Brain pericyte (primary cell): ENCODE data around the gene ARMC3.
"Not testable (repeated sequence)": the region's sequence is repeated elsewhere in the genome, so short reads cannot be mapped to it uniquely, and the experiment has no call there.

ENCODE experiments used
- DNase-seq: peaks from one replicate; pipeline ENCODE4 v3.0.0-alpha.2; 2012; ENCODE audit warnings: low read depth, low spot score

ARMC3 gene

DNA sequence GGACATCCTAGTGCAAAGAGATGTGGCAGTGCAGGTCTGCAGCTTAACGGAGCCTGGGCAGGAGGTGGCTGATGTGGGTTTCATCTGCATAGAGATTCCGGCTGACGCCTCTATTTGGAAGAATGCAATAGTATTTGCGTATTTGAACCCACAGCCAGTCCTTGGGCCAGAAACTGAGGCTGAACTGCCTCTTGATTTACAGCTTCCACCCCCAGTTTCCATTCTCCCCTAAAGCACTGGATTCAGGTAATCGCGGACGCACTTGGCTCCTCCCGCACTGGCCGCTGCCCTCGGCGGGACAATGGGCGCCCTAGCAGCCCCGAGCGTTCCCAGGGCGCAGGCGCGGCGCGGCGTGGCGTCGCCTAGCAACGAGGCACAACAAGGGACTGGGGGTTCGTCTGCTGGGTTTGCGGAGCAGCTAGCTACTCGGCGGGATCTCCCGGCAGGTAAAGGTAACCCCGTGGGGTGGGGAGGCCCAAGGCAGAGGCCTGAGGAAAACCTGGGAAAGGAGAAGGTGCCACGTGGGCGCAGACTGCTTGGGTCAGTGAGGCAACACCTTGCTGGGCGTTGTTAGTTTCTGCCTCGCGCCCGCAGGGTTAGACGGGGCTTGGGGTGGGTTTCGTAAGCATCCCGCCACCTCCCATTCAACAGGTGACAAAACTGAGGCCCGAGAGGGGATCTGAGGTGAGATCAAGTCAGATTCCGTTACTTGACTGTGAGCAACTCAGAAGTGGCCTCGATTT, at the start of gene ARMC3:
ARMC3 (plus strand) TSS at position 393 of the 743 bp plus-strand sequence. CDS start 3,944 bp downstream, outside the sequence.
- no peak for DNase-seq

DNA sequence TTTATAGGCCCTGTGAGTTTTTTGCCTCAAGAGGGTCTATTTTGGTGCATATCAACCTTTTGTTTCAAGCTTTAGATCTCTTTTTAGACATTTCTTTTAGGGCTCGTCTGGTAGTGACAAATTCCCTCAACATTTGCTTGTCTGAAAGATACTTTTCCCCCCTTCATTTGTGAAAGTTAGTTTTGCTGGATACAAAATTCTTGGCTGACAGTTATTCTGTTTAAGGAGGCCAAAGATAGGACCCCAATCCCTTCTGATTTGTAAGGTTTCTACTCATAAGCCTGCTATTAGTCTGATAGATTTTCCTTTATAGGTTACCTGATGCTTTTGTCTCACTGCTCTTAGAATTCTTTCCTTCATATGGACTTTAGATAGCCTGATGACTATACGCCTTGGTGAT, 36.1 kb upstream of the ARMC3 start:
- DNase-seq: no peak

DNA sequence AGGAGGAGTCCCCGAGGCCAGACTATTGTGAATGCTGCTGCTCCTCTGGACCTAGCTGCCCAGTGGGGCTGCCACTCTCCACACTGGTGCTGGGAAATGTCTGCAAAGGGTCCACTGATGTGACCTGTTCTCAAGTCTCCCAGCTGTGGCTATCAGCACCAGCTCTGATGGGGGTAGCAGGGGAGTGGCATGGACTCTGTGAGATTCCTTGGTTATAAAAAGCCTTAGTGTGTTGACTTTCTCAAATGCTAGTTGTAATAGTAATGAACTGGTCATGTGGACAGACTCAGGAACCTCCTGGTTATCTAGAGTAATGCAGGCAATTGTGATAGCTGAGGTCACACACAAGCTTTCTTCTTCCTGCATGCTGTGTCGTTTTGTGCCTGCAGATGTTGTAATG, 34.1 kb upstream of the ARMC3 start:
- DNase-seq: no peak

- no peak for DNase-seq
These were observed 33.1 kb upstream of the ARMC3 start for GRCh38 chr10:22894714-22895113.

GRCh38 chr10:22895252-22895651, 32.6 kb upstream of the ARMC3 start:
- no peak for DNase-seq

- no peak for DNase-seq
These were observed 30.5 kb upstream of the ARMC3 start for GRCh38 chr10:22897371-22897770.

GRCh38 chr10:22899307-22899706, 28.5 kb upstream of the ARMC3 start:
- no peak for DNase-seq

DNA sequence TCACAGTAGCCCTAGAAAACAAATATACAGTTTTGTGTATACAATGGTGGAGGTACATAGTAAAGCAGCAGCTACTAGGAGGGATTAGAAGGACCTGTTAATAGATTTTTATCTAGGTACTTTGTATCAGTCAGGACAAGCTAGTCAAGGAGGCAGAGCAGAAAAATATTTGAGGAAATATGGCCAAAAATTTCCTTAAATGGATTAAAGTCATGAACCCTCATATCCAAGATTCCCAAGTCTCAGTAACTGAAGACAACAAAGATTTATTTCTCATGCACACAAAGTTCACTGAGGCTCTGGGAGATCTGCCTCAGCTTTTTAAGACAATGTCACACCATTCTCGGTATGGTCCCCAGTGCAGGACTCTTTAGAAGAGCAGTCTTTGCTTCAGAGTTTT, 28.1 kb upstream of the ARMC3 start:
- DNase-seq: no peak

DNA sequence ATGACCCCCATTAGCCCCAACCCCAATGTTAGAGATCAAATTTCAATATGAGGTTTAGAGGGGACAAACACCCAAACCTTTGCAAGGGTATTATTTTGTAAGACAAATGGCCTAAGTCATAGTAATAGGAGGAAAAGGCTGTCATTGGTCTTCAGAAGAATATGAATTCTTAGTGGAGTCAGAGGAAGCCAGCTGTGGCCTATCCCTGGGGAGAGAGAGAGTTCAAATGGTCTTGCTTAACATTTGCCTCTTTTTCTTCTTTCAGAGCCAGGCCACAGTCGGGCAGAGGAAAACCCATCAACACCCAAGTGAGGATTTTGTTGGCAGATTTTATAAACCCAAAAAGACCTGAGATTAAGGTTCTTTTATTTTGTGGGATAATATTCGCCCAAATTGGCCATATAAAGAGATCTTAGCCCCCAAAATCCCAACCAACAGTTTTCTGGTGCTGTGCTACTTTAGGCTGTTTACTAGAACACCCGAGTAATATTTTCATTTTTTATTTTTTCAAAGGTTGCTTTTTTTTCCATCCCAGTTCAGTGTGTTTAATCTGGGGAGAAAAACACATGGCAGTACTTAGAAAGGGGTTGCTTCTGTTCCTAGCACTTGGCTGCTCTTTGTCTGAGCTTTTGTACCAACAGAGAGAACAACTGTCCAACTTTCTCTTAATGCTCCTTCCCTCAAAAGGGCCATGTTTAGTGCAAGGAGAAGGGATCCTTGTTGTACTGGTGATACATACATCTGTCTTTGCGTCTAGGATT, 26.8 kb upstream of the ARMC3 start:
- no peak for DNase-seq

DNA sequence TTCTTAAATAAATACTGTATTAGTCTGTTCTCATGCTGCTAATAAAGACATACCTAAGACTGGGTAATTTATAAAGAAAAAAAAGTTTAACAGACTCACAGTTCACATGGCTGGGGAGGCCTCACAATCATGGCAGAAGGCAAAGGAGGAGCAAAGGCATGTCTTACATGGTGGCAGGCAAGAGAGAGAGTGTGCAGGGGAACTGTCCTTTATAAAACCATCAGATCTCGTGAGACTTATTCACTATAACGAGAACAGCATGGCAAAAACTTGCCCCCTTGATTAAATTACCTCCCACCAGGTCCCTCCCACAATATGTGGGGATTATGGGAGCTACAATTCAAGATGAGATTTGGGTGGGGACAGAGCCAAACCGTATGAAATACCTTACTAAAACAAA, 25.7 kb upstream of the ARMC3 start:
- DNase-seq: not testable (repeated sequence)

DNA sequence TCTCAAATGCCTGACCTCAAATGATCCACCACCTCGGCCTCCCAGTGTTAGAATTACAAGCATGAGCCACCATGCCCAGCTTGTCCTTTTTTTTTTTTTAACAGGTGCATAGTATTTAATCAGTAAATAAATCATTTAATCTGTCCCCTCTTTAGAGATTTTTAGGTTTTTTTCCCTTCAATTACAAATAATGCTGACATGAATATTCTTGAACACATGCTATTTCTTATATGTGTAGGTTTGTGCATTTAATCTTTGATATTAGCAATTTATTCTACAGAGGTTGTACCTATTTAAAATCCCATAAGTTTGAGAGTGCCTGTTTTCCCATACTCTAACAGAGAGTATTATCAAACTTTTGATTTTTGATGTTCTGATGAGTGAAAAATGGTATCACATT, 24.2 kb upstream of the ARMC3 start:
- no peak for DNase-seq

- no peak for DNase-seq
These were observed 21.1 kb upstream of the ARMC3 start for GRCh38 chr10:22906767-22907166.

DNA sequence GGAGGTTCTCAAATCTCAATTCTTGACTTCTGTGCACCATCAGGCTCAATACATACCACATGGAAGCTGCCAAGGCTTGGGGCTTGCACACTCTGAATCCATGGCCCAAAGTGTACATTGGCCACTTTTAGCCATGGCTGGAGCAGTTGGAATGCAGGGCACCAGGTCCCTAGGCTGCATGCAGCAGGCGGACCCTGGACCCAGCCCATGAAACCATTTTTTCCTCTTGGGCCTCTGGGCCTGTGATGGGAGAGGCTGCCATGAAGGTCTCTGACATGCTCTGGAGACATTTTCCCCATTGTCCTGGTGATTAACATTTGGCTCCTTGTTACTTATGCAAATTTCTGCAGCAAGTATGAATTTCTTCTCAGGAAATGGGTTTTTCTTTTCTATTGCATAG, 19.0 kb upstream of the ARMC3 start:
- DNase-seq: no peak

DNA sequence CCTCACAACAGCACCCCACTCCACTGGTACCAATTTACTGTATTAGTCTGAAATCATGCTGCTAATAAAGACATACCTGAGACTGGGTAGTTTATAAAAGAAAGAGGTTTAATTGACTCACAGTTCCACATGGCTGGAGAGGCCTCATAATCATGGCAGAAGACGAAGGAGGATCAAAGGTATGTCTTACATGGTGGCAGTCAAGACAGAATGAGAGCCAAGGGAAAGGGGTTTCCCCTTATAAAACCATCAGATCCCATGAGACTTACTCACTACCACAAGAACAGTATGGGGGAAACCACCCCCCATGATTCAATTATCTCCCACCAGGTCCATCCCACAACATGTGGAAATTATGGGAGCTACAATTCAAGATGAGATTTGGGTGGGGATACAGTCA, 18.2 kb upstream of the ARMC3 start:
- not testable (repeated sequence) for DNase-seq

DNA sequence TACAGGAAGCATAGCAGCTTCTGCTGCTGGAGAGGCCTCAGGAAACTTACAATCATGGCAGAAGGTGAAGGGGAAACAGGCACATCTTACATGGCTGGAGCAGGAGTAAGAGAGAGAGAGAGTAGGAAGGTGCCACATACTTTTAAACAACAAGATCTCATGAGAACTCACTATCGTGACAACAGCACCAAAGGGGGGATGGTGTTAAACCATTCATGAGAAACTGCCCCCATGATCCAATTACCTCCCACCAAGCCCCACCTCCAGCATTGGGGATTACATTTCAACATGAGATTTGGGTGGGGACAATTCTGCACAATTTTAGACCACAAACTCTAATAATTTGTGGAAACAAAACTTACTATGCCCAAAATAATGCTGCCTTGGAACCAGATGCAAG, 16.8 kb upstream of the ARMC3 start:
- no peak for DNase-seq

DNA sequence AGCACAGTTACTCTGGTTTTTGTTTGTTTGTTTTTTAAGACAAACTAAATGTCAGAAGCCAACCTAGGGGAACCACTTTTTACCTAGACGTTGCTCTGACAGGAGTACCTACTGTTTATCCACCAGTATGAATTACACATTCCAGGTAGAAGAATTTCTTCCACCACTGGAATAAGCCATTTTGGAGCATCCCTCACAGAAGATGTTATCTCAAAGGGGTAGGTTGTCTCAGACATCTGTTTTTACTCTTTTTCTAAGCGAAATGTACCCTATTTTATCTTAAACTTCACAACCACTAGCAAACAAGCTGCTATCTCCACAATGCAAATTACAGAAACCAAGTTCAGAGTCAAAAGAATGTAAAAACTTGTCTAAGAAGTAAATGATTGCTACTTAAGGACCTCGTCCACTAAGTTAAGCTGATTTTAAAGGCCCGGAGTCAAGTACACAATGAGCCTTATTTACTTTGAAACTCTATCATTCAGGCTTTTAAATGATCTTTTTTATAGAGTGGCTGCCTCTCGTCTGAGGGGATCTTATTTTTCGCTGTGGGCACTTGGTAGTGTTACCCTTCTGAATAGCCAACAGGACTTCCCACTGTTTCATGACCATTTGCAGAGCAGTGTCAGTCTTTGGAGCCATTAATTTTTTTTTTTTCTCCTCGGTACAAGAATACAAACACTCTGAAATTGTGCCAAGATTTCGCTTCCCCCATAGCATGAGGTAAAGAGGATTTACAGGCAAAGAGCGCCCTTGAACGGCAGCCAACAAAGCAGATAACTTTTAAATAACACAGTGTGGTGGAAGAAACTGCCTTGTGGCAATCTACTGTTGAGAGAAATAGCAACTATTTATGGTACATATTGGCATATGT, 15.7 kb upstream of the ARMC3 start:
- no peak for DNase-seq

GRCh38 chr10:22912763-22913384, 15.0 kb upstream of the ARMC3 start:
- no peak for DNase-seq

- DNase-seq: no peak
These were observed 14.3 kb upstream of the ARMC3 start for GRCh38 chr10:22913474-22914092.

- DNase-seq: no peak
These were observed 12.5 kb upstream of the ARMC3 start for GRCh38 chr10:22915314-22915713.

DNA sequence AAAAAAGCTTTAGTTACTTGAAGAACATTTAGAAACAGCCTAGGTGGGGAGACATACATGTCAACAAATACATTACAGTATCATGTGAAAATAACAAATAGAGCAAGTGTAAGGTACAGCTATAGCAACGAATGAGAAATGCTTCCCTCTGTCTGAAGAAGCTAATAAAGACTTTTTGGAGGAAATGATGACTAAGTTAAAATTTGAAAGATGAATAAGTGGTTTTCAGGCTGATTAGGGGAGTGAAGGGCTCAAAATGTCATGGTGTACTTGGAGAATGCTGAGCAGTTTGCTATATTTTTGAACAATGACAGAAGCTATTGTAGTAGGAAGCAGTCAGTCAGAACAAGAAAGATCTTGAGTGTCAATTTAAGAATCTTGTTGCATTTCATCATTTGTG, 2.8 kb upstream of the ARMC3 start:
- no peak for DNase-seq

- no peak for DNase-seq
These were observed 687 bp upstream of the ARMC3 start for GRCh38 chr10:22927166-22927565.
